Stimulated activated CD4-positive, alpha-beta T cell treated with anti-CD3 and anti-CD28 coated beads, Interleukin-2, amount 100 ng/mL, for 48 hours (primary cell): ENCODE results near the gene LRRC63.
"Not testable (repeated sequence)": the region's sequence is repeated elsewhere in the genome, so short reads cannot be mapped to it uniquely, and the experiment has no call there.

Experiments
- DNase-seq, 2 donors: peaks; one replicate each; pipeline ENCODE4 v3.0.0-alpha.2; 2020

The LRRC63 gene

GRCh38 chr13:46267166-46267565, 55.4 kb downstream of the LRRC63 start:
- no peak for DNase-seq

GRCh38 chr13:46270416-46270815, 58.7 kb downstream of the LRRC63 start:
- no peak for DNase-seq

- no peak for DNase-seq
These were observed 62.5 kb downstream of the LRRC63 start for GRCh38 chr13:46274094-46274698.

GRCh38 chr13:46278474-46278873, 66.7 kb downstream of the LRRC63 start:
- DNase-seq: no peak

- DNase-seq: no peak
These were observed 70.1 kb downstream of the LRRC63 start for GRCh38 chr13:46281779-46282178.

- not testable (repeated sequence) for DNase-seq
These were observed 72.4 kb downstream of the LRRC63 start for GRCh38 chr13:46283912-46284824.

GRCh38 chr13:46286972-46287371, 75.2 kb downstream of the LRRC63 start:
- DNase-seq: no peak

GRCh38 chr13:46288570-46289259, 77.0 kb downstream of the LRRC63 start:
- DNase-seq: no peak

- DNase-seq: no peak
These were observed 77.7 kb downstream of the LRRC63 start for GRCh38 chr13:46289260-46289955.

- no peak for DNase-seq
These were observed 78.7 kb downstream of the LRRC63 start for GRCh38 chr13:46290434-46290833.

GRCh38 chr13:46293436-46293835, 81.7 kb downstream of the LRRC63 start:
- DNase-seq: no peak

GRCh38 chr13:46295491-46296114, 83.9 kb downstream of the LRRC63 start:
- peak; percentile 21 to 27 for DNase-seq

GRCh38 chr13:46296115-46296822, 84.5 kb downstream of the LRRC63 start:
- no peak for DNase-seq

GRCh38 chr13:46296921-46297320, 85.2 kb downstream of the LRRC63 start:
- no peak for DNase-seq

GRCh38 chr13:46297361-46297811, 85.7 kb downstream of the LRRC63 start:
- DNase-seq: no peak

- DNase-seq: no peak
These were observed 92.1 kb downstream of the LRRC63 start for GRCh38 chr13:46303742-46304385.

GRCh38 chr13:46304546-46304945, 92.8 kb downstream of the LRRC63 start:
- no peak for DNase-seq

- DNase-seq: no peak
These were observed 95.8 kb downstream of the LRRC63 start for GRCh38 chr13:46307554-46307953.

GRCh38 chr13:46310066-46310465, 98.3 kb downstream of the LRRC63 start:
- DNase-seq: no peak

- DNase-seq: no peak
These were observed 99.5 kb downstream of the LRRC63 start for GRCh38 chr13:46311217-46311616.

- no peak for DNase-seq
These were observed 101.3 kb downstream of the LRRC63 start for GRCh38 chr13:46313024-46313423.
